Vagina (tissue), 2 donors: Measurements from ENCODE around the gene THY1.

Source experiments
- POLR2A ChIP-seq, 2 donors: fragments of 450-650 bp; IDR thresholded peaks; one replicate each; pipeline ENCODE4 v1.6.1; 2017; ENCODE audit warnings: antibody characterized with exemption in 2 of 2, mild to moderate bottlenecking in 2 of 2, moderate library complexity in 2 of 2
- POLR2AphosphoS5 ChIP-seq, 2 donors: sonication (generic); formaldehyde crosslinking; IDR thresholded peaks; one replicate each; pipeline ENCODE4 v1.9.0; 2017; ENCODE audit warnings: antibody characterized with exemption in 2 of 2, mild to moderate bottlenecking in 2 of 2, low read depth in 1 of 2; ENCODE audit not compliant: insufficient read depth in 1 of 2
- TF ChIP-seq, protein P1 (sequence below), 3 experiments: fragments of 450-650 bp in 2 of 3; fragments of 200-600 bp in 1 of 3; sonication (generic) in 1 of 3; IDR thresholded peaks; one replicate each; pipeline ENCODE4 v1.5.1; 2017 to 2019; ENCODE audit warnings: antibody characterized with exemption in 3 of 3, mild to moderate bottlenecking in 2 of 3, moderate library complexity in 2 of 3

DNA sequence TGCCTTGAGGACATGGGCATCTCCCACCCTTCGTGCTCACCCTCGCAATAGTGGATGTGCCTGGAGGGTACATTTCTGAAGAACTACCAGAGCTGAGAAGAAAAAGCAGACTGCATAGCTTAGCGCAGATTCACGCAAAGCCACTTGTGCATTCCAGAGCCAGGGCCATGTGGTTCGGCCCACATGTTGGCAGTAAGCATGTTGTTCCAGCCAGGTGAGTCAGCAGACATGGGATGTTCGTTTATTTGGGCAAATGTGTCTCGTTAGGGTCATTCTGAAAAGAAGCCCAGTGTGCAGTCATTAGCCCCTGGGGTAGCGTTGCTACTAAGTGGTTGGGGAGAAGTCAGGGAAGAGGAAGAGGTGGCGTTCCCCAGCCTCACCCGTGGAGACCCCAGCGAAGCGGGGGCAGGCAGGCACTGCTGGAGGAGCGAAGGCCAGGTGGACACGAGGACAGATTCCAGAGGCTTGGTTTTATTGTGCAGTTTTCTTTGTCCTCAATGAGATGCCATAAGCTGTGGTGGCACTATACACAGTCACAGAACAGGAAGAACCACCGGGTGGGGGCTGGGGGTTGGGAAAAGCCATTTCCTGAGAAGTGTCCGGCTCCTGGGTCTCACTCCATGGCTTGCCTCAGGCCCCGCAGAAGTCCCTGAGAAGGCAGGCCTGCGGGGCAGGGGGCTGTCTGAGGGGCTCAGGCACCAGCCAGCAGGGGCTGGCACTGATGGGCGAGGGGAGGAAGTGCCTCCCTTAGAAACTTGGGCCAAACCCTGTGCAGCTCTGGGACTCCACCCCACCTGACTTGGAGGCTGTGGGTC, 5.0 kb downstream of the THY1 start:
- TF ChIP-seq, protein P1, sequence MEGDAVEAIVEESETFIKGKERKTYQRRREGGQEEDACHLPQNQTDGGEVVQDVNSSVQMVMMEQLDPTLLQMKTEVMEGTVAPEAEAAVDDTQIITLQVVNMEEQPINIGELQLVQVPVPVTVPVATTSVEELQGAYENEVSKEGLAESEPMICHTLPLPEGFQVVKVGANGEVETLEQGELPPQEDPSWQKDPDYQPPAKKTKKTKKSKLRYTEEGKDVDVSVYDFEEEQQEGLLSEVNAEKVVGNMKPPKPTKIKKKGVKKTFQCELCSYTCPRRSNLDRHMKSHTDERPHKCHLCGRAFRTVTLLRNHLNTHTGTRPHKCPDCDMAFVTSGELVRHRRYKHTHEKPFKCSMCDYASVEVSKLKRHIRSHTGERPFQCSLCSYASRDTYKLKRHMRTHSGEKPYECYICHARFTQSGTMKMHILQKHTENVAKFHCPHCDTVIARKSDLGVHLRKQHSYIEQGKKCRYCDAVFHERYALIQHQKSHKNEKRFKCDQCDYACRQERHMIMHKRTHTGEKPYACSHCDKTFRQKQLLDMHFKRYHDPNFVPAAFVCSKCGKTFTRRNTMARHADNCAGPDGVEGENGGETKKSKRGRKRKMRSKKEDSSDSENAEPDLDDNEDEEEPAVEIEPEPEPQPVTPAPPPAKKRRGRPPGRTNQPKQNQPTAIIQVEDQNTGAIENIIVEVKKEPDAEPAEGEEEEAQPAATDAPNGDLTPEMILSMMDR (IDR thresholded peaks at IDR 0.05), result no peak
- TF ChIP-seq POLR2A (IDR thresholded peaks at IDR 0.05) (no peak), POLR2AphosphoS5 (IDR thresholded peaks at IDR 0.05; ENCODE audit: insufficient read depth in 1 of 2, low read depth in 1 of 2) (no peak)
